ENCODE measurements around the gene NHSL2.
A peak's percentile ranks its signal among the peaks of the same experiment; 100 is the strongest.

Gene NHSL2

GRCh38 chrX:72060921-72061490 lies 150.4 kb downstream of the NHSL2 start:
- Histone ChIP-seq H3K36me3 (ENCODE audit: insufficient read depth, low read depth, low read length) (no peaks in the 10 kb centered on the region), H3K27me3 (ENCODE audit: insufficient read depth, low read length) (no peaks in the 10 kb centered on the region), H3K9me3 (ENCODE audit: insufficient read depth, low read depth, low read length) (no peaks in the 10 kb centered on the region), H3K4me1 (ENCODE audit: insufficient read depth, low read length) (peaks cover 9% of the 10 kb centered on the region; the same call in 1 of the 2 replicates), H3K27ac (ENCODE audit: low read length) (no peak overlapping the region), H3K4me3 (ENCODE audit: low read length) (no peak overlapping the region), H3K9ac (ENCODE audit: low read depth, low read length) (no peak overlapping the region)

GRCh38 chrX:72062916-72063315 lies 152.3 kb downstream of the NHSL2 start:
- Histone ChIP-seq H3K27ac (ENCODE audit: low read length) (no peak overlapping the region), H3K9me3 (ENCODE audit: insufficient read depth, low read depth, low read length) (no peaks in the 10 kb centered on the region), H3K9ac (ENCODE audit: low read depth, low read length) (no peak overlapping the region), H3K4me1 (ENCODE audit: insufficient read depth, low read length) (peaks cover 9% of the 10 kb centered on the region; the same call in 1 of the 2 replicates), H3K36me3 (ENCODE audit: insufficient read depth, low read depth, low read length) (no peaks in the 10 kb centered on the region), H3K4me3 (ENCODE audit: low read length) (no peak overlapping the region), H3K27me3 (ENCODE audit: insufficient read depth, low read length) (no peaks in the 10 kb centered on the region)

GRCh38 chrX:72069350-72070160 lies 158.9 kb downstream of the NHSL2 start:
- no peaks in the 10 kb centered on the region for H3K27me3 ChIP-seq (ENCODE audit: insufficient read depth, low read length)
- peaks cover 7% of the 10 kb centered on the region; the same call in 1 of the 2 replicates for H3K4me1 ChIP-seq (ENCODE audit: insufficient read depth, low read length)
- H3K27ac ChIP-seq (ENCODE audit: low read length): no peak overlapping the region
- no peaks in the 10 kb centered on the region for H3K36me3 ChIP-seq (ENCODE audit: insufficient read depth, low read depth, low read length)
- no peaks in the 10 kb centered on the region for H3K9me3 ChIP-seq (ENCODE audit: insufficient read depth, low read depth, low read length)
- H3K9ac ChIP-seq (ENCODE audit: low read depth, low read length): no peak overlapping the region
- peak overlapping the region; percentile 22; the same call in 1 of the 2 replicates for H3K4me3 ChIP-seq (ENCODE audit: low read length)

GRCh38 chrX:72071213-72071612 lies 160.6 kb downstream of the NHSL2 start:
- H3K36me3 ChIP-seq (ENCODE audit: insufficient read depth, low read depth, low read length): no peaks in the 10 kb centered on the region
- H3K4me3 ChIP-seq (ENCODE audit: low read length): no peak overlapping the region
- no peaks in the 10 kb centered on the region for H3K9me3 ChIP-seq (ENCODE audit: insufficient read depth, low read depth, low read length)
- no peak overlapping the region for H3K27ac ChIP-seq (ENCODE audit: low read length)
- no peaks in the 10 kb centered on the region for H3K27me3 ChIP-seq (ENCODE audit: insufficient read depth, low read length)
- H3K4me1 ChIP-seq (ENCODE audit: insufficient read depth, low read length): peaks cover 7% of the 10 kb centered on the region; the same call in 1 of the 2 replicates
- no peak overlapping the region for H3K9ac ChIP-seq (ENCODE audit: low read depth, low read length)

- no peaks in the 10 kb centered on the region for H3K9me3 ChIP-seq (ENCODE audit: insufficient read depth, low read depth, low read length)
- H3K27ac ChIP-seq (ENCODE audit: low read length): no peak overlapping the region
Measured at GRCh38 chrX:72073633-72074032, 163.0 kb downstream of the NHSL2 start.

GRCh38 chrX:72078411-72078810 lies 167.8 kb downstream of the NHSL2 start:
- Histone ChIP-seq H3K27ac (ENCODE audit: low read length) (no peak overlapping the region), H3K9me3 (ENCODE audit: insufficient read depth, low read depth, low read length) (no peaks in the 10 kb centered on the region), H3K36me3 (ENCODE audit: insufficient read depth, low read depth, low read length) (no peaks in the 10 kb centered on the region), H3K4me3 (ENCODE audit: low read length) (no peak overlapping the region), H3K4me1 (ENCODE audit: insufficient read depth, low read length) (no peaks in the 10 kb centered on the region; the same call in 1 of the 2 replicates), H3K27me3 (ENCODE audit: insufficient read depth, low read length) (no peaks in the 10 kb centered on the region), H3K9ac (ENCODE audit: low read depth, low read length) (no peak overlapping the region)

More at GRCh38 chrX:72073633-72074032, 163.0 kb downstream of the NHSL2 start:
- no peak overlapping the region for H3K4me3 ChIP-seq (ENCODE audit: low read length)
- H3K27me3 ChIP-seq (ENCODE audit: insufficient read depth, low read length): no peaks in the 10 kb centered on the region
- no peaks in the 10 kb centered on the region for H3K36me3 ChIP-seq (ENCODE audit: insufficient read depth, low read depth, low read length)
- H3K9ac ChIP-seq (ENCODE audit: low read depth, low read length): no peak overlapping the region
- H3K4me1 ChIP-seq (ENCODE audit: insufficient read depth, low read length): peaks cover 5% of the 10 kb centered on the region

- Histone ChIP-seq H3K4me3 (ENCODE audit: low read length) (no peak overlapping the region), H3K9ac (ENCODE audit: low read depth, low read length) (no peak overlapping the region), H3K9me3 (ENCODE audit: insufficient read depth, low read depth, low read length) (no peaks in the 10 kb centered on the region), H3K27me3 (ENCODE audit: insufficient read depth, low read length) (no peaks in the 10 kb centered on the region), H3K27ac (ENCODE audit: low read length) (no peak overlapping the region), H3K36me3 (ENCODE audit: insufficient read depth, low read depth, low read length) (no peaks in the 10 kb centered on the region), H3K4me1 (ENCODE audit: insufficient read depth, low read length) (no peaks in the 10 kb centered on the region; the same call in 1 of the 2 replicates)
Measured at GRCh38 chrX:72079607-72080006, 169.0 kb downstream of the NHSL2 start.

GRCh38 chrX:72080150-72080549 lies 169.5 kb downstream of the NHSL2 start:
- Histone ChIP-seq H3K9ac (ENCODE audit: low read depth, low read length) (no peak overlapping the region), H3K4me1 (ENCODE audit: insufficient read depth, low read length) (no peaks in the 10 kb centered on the region; the same call in 1 of the 2 replicates), H3K27me3 (ENCODE audit: insufficient read depth, low read length) (no peaks in the 10 kb centered on the region), H3K9me3 (ENCODE audit: insufficient read depth, low read depth, low read length) (no peaks in the 10 kb centered on the region), H3K36me3 (ENCODE audit: insufficient read depth, low read depth, low read length) (no peaks in the 10 kb centered on the region), H3K4me3 (ENCODE audit: low read length) (no peak overlapping the region), H3K27ac (ENCODE audit: low read length) (no peak overlapping the region)

GRCh38 chrX:72080800-72081199 lies 170.2 kb downstream of the NHSL2 start:
- H3K4me1 ChIP-seq (ENCODE audit: insufficient read depth, low read length): no peaks in the 10 kb centered on the region; the same call in 1 of the 2 replicates
- H3K27me3 ChIP-seq (ENCODE audit: insufficient read depth, low read length): no peaks in the 10 kb centered on the region
- no peak overlapping the region for H3K9ac ChIP-seq (ENCODE audit: low read depth, low read length)
- H3K4me3 ChIP-seq (ENCODE audit: low read length): no peak overlapping the region
- no peaks in the 10 kb centered on the region for H3K9me3 ChIP-seq (ENCODE audit: insufficient read depth, low read depth, low read length)
- no peaks in the 10 kb centered on the region for H3K36me3 ChIP-seq (ENCODE audit: insufficient read depth, low read depth, low read length)
- no peak overlapping the region for H3K27ac ChIP-seq (ENCODE audit: low read length)

GRCh38 chrX:72081605-72082320 lies 171.1 kb downstream of the NHSL2 start:
- H3K9ac ChIP-seq (ENCODE audit: low read depth, low read length): no peak overlapping the region
- no peaks in the 10 kb centered on the region for H3K36me3 ChIP-seq (ENCODE audit: insufficient read depth, low read depth, low read length)
- H3K4me1 ChIP-seq (ENCODE audit: insufficient read depth, low read length): no peaks in the 10 kb centered on the region; the same call in 1 of the 2 replicates
- H3K9me3 ChIP-seq (ENCODE audit: insufficient read depth, low read depth, low read length): no peaks in the 10 kb centered on the region
- no peaks in the 10 kb centered on the region for H3K27me3 ChIP-seq (ENCODE audit: insufficient read depth, low read length)
- no peak overlapping the region for H3K27ac ChIP-seq (ENCODE audit: low read length)
- no peak overlapping the region for H3K4me3 ChIP-seq (ENCODE audit: low read length)

GRCh38 chrX:72083291-72083690 lies 172.6 kb downstream of the NHSL2 start:
- no peaks in the 10 kb centered on the region; the same call in 1 of the 2 replicates for H3K4me1 ChIP-seq (ENCODE audit: insufficient read depth, low read length)
- H3K9ac ChIP-seq (ENCODE audit: low read depth, low read length): no peak overlapping the region
- no peak overlapping the region for H3K4me3 ChIP-seq (ENCODE audit: low read length)
- no peaks in the 10 kb centered on the region for H3K9me3 ChIP-seq (ENCODE audit: insufficient read depth, low read depth, low read length)
- H3K36me3 ChIP-seq (ENCODE audit: insufficient read depth, low read depth, low read length): no peaks in the 10 kb centered on the region
- no peak overlapping the region for H3K27ac ChIP-seq (ENCODE audit: low read length)
- H3K27me3 ChIP-seq (ENCODE audit: insufficient read depth, low read length): no peaks in the 10 kb centered on the region

All from iPS-20b (cell line).